ENCODE results near the gene PIP5KL1.

GRCh38 chr9:127937056-127937387, 6.4 kb upstream of the PIP5KL1 start:
- TF ChIP-seq, protein P1, sequence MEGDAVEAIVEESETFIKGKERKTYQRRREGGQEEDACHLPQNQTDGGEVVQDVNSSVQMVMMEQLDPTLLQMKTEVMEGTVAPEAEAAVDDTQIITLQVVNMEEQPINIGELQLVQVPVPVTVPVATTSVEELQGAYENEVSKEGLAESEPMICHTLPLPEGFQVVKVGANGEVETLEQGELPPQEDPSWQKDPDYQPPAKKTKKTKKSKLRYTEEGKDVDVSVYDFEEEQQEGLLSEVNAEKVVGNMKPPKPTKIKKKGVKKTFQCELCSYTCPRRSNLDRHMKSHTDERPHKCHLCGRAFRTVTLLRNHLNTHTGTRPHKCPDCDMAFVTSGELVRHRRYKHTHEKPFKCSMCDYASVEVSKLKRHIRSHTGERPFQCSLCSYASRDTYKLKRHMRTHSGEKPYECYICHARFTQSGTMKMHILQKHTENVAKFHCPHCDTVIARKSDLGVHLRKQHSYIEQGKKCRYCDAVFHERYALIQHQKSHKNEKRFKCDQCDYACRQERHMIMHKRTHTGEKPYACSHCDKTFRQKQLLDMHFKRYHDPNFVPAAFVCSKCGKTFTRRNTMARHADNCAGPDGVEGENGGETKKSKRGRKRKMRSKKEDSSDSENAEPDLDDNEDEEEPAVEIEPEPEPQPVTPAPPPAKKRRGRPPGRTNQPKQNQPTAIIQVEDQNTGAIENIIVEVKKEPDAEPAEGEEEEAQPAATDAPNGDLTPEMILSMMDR (IDR thresholded peaks at IDR 0.05): no peak
- TF ChIP-seq POLR2AphosphoS5 (IDR thresholded peaks at IDR 0.05) (no peak), POLR2A (IDR thresholded peaks at IDR 0.05) (no peak)

Measured in prostate gland (tissue), 2 donors.